H1 (cell line): Measurements from ENCODE around the gene CCL25. TPM values are rescaled to one million over a fixed set of nuclear protein-coding genes. Genes with fewer than 3 reads are reported as not detected.

Source experiments
- CTCF ChIA-PET: fragments of 300-600 bp; sonication (Branson Sonifier 250); formaldehyde crosslinking; loops from one replicate; lab custom pipeline; 2021; ENCODE audit not compliant: partially characterized antibody; lab: Charles Lee
- POLR2A ChIA-PET: fragments of 300-600 bp; sonication (Branson Sonifier 250); formaldehyde crosslinking; loops from one replicate; lab custom pipeline; 2021; ENCODE audit warnings: inconsistent platforms; ENCODE audit not compliant: partially characterized antibody; lab: Charles Lee
- DNase-seq, 2 experiments: peaks; one replicate each; pipeline versions ENCODE4 v3.0.0 to v3.0.0-alpha.2; 2010 to 2022; ENCODE audit warnings: low spot score in 2 of 2, low read depth in 1 of 2, mixed read lengths in 1 of 2
- FAIRE-seq: peaks from 2 replicates; lab custom pipeline; 2011; peaks lifted over from hg19 to GRCh38; lab: Jason Lieb, UNC
- H2AFZ ChIP-seq: 2 replicates; pipeline ENCODE4 v1.8.1; 2012; ENCODE audit warnings: low read length, inconsistent platforms
- H2AK5ac ChIP-seq: 2 replicates; pipeline ENCODE4 v1.6.1; 2013; ENCODE audit warnings: low read depth, low read length
- H2BK120ac ChIP-seq: replicated peaks from 2 replicates; pipeline ENCODE3; 2013; ENCODE audit warnings: low read depth, low read length, inconsistent platforms
- H2BK12ac ChIP-seq: 2 replicates; pipeline ENCODE4 v1.6.1; 2013; ENCODE audit warnings: low read depth, low read length
- H2BK15ac ChIP-seq: 2 replicates; pipeline ENCODE4 v1.6.1; 2013; ENCODE audit warnings: low read length
- H2BK20ac ChIP-seq: 2 replicates; pipeline ENCODE4 v1.6.1; 2013; ENCODE audit warnings: low read length
- H2BK5ac ChIP-seq: 2 replicates; pipeline ENCODE4 v1.6.1; 2013; ENCODE audit warnings: low read depth, low read length
- H3K14ac ChIP-seq: 2 replicates; pipeline ENCODE4 v1.6.1; 2013; ENCODE audit warnings: inconsistent platforms; ENCODE audit not compliant: insufficient read length
- H3K18ac ChIP-seq: 2 replicates; pipeline ENCODE4 v1.6.1; 2013; ENCODE audit warnings: low read length; ENCODE audit errors: extremely low read depth
- H3K23ac ChIP-seq: 2 replicates; pipeline ENCODE4 v1.6.1; 2013; ENCODE audit warnings: inconsistent platforms; ENCODE audit not compliant: insufficient read length
- H3K23me2 ChIP-seq: 2 replicates; pipeline ENCODE4 v1.6.1; 2013; ENCODE audit warnings: low read depth, low read length
- H3K27ac ChIP-seq: 2 replicates; pipeline ENCODE4 v1.6.1; 2011; ENCODE audit warnings: low read depth, low read length, inconsistent platforms
- H3K27me3 ChIP-seq, 4 experiments: replicated peaks in 1 of 4; 1 replicate in 1 of 4; 2 replicates in 3 of 4; pipeline versions ENCODE4 v1.6.1 to v1.8.1; 2011 to 2013; ENCODE audit warnings: low read length in 3 of 4, mild to moderate bottlenecking in 3 of 4, inconsistent platforms in 2 of 4, mixed read lengths in 2 of 4, moderate library complexity in 1 of 4; ENCODE audit not compliant: control insufficient read depth in 3 of 4, insufficient read depth in 3 of 4; ENCODE audit errors: extremely low read depth in 1 of 4
- H3K36me3 ChIP-seq, 4 experiments: 2 replicates each; pipeline versions ENCODE4 v1.6.1 to v1.8.1; 2011 to 2013; ENCODE audit warnings: mild to moderate bottlenecking in 4 of 4, low read length in 3 of 4, moderate library complexity in 2 of 4, control low read depth in 1 of 4, inconsistent platforms in 1 of 4; ENCODE audit not compliant: insufficient read depth in 4 of 4, control insufficient read depth in 2 of 4
- H3K4ac ChIP-seq: replicated peaks from 2 replicates; pipeline ENCODE3; 2013; ENCODE audit warnings: low read length, low read depth, mixed read lengths, inconsistent platforms; ENCODE audit not compliant: insufficient read length
- H3K4me1 ChIP-seq, 4 experiments: replicated peaks in 1 of 4; 1 replicate in 1 of 4; 2 replicates in 3 of 4; pipeline versions ENCODE4 v1.6.1 to v1.8.1; 2011 to 2013; ENCODE audit warnings: low read length in 3 of 4, inconsistent platforms in 2 of 4, mixed read lengths in 1 of 4; ENCODE audit not compliant: insufficient read depth in 4 of 4, control insufficient read depth in 3 of 4
- H3K4me2 ChIP-seq, 2 experiments: 2 replicates each; pipeline versions ENCODE4 v1.6.1 to v1.8.1; 2011 to 2013; ENCODE audit warnings: low read depth in 2 of 2, low read length in 2 of 2, control low read depth in 1 of 2, inconsistent platforms in 1 of 2, mild to moderate bottlenecking in 1 of 2; ENCODE audit not compliant: insufficient read depth in 1 of 2
- H3K4me3 ChIP-seq, 4 experiments: fragments of 200-600, 300-600 bp in 1 of 4; sonication (generic), shearing (Covaris generic), sonication (Bioruptor Twin) in 1 of 4; 2 replicates each; pipeline versions ENCODE4 v1.5.1 to v1.8.1; 2011 to 2016; ENCODE audit warnings: low read length in 4 of 4, low read depth in 3 of 4, control low read depth in 2 of 4, inconsistent platforms in 2 of 4, mild to moderate bottlenecking in 2 of 4, mixed read lengths in 1 of 4, moderate library complexity in 1 of 4; ENCODE audit not compliant: insufficient read depth in 2 of 4; ENCODE audit errors: extremely low read depth in 1 of 4
- H3K56ac ChIP-seq: replicated peaks from 2 replicates; pipeline ENCODE3; 2013; ENCODE audit warnings: low read depth, mild to moderate bottlenecking, mixed read lengths, low read length, inconsistent platforms; ENCODE audit not compliant: insufficient read length
- H3K79me1 ChIP-seq: 2 replicates; pipeline ENCODE4 v1.6.1; 2013; ENCODE audit warnings: low read depth, low read length, control low read depth
- H3K79me2 ChIP-seq, 2 experiments: 2 replicates each; pipeline versions ENCODE4 v1.6.1 to v1.8.1; 2012 to 2013; ENCODE audit warnings: low read length in 2 of 2, mild to moderate bottlenecking in 2 of 2, inconsistent platforms in 1 of 2; ENCODE audit not compliant: insufficient read depth in 2 of 2, control insufficient read depth in 1 of 2
- H3K9ac ChIP-seq, 4 experiments: replicated peaks in 1 of 4; 1 replicate in 1 of 4; 2 replicates in 3 of 4; pipeline versions ENCODE4 v1.6.1 to v1.8.1; 2011 to 2013; ENCODE audit warnings: low read depth in 3 of 4, low read length in 3 of 4, control low read depth in 2 of 4, mild to moderate bottlenecking in 2 of 4, moderate library complexity in 2 of 4, inconsistent platforms in 1 of 4; ENCODE audit errors: extremely low read depth in 1 of 4
- H3K9me3 ChIP-seq, 2 experiments: 2 replicates each; pipeline versions ENCODE4 v1.6.1 to v1.8.1; 2012 to 2013; ENCODE audit warnings: mild to moderate bottlenecking in 2 of 2, moderate library complexity in 2 of 2, control low read depth in 1 of 2, inconsistent platforms in 1 of 2, low read depth in 1 of 2, low read length in 1 of 2, mixed read lengths in 1 of 2; ENCODE audit not compliant: insufficient read depth in 2 of 2
- H4K20me1 ChIP-seq, 2 experiments: replicated peaks in 1 of 2; 2 replicates each; pipeline versions ENCODE3 to v1.8.1; 2011 to 2013; ENCODE audit warnings: inconsistent platforms in 2 of 2, low read length in 2 of 2, mild to moderate bottlenecking in 1 of 2; ENCODE audit not compliant: insufficient read depth in 2 of 2, control insufficient read depth in 1 of 2
- H4K5ac ChIP-seq: 2 replicates; pipeline ENCODE4 v1.6.1; 2013; ENCODE audit warnings: low read length, low read depth, mixed read lengths, inconsistent platforms; ENCODE audit not compliant: insufficient read length
- H4K8ac ChIP-seq: 2 replicates; pipeline ENCODE4 v1.8.0; 2013; ENCODE audit warnings: mild to moderate bottlenecking, moderate library complexity, low read length, inconsistent platforms; ENCODE audit not compliant: insufficient read depth; ENCODE audit errors: extremely low read depth
- H4K91ac ChIP-seq: replicated peaks from 2 replicates; pipeline ENCODE3; 2013; ENCODE audit warnings: low read length, mixed read lengths, inconsistent platforms; ENCODE audit not compliant: insufficient read length
- ATF3 ChIP-seq: IDR thresholded peaks from 2 replicates; pipeline ENCODE4 v1.6.1; 2011; ENCODE audit warnings: low read depth, mild to moderate bottlenecking, low read length; ENCODE audit not compliant: insufficient read depth
- CBX8 ChIP-seq: fragments of 300-800, 300-1000 bp; sonication (generic); IDR thresholded peaks from 2 replicates; pipeline ENCODE4 v1.7.1; 2016; ENCODE audit warnings: low read depth, low read length, borderline replicate concordance
- E2F6 ChIP-seq: IDR thresholded peaks from 2 replicates; pipeline ENCODE4 v1.6.1; 2012; ENCODE audit warnings: inconsistent platforms
- EP300 ChIP-seq, 2 experiments: IDR thresholded peaks; 1 replicate in 1 of 2; 2 replicates in 1 of 2; pipeline ENCODE4 v1.6.1; 2011 to 2012; ENCODE audit warnings: low read depth in 2 of 2, low read length in 2 of 2, mild to moderate bottlenecking in 2 of 2, borderline replicate concordance in 1 of 2, inconsistent platforms in 1 of 2, moderate library complexity in 1 of 2
- KDM1A ChIP-seq: fragments of 200-600, 300-600 bp; sonication (generic); IDR thresholded peaks from 2 replicates; pipeline ENCODE4 v1.7.1; 2016; ENCODE audit warnings: mild to moderate bottlenecking, low read length, borderline replicate concordance
- KDM5A ChIP-seq: fragments of 200-600 bp; IDR thresholded peaks from 2 replicates; pipeline ENCODE4 v1.7.1; 2012; ENCODE audit warnings: mild to moderate bottlenecking, low read length, inconsistent platforms, mixed read lengths
- SAP30 ChIP-seq: fragments of 300-600 bp; sonication (generic); IDR thresholded peaks from 2 replicates; pipeline ENCODE4 v1.7.1; 2012; ENCODE audit warnings: low read length, moderate library complexity, mild to moderate bottlenecking, inconsistent platforms; ENCODE audit not compliant: insufficient read depth, insufficient replicate concordance
- SP1 ChIP-seq: IDR thresholded peaks from 2 replicates; pipeline ENCODE4 v1.6.1; 2011; ENCODE audit warnings: low read depth, low read length
- SP2 ChIP-seq: IDR thresholded peaks from 2 replicates; pipeline ENCODE4 v1.6.1; 2012; ENCODE audit warnings: mild to moderate bottlenecking, low read length, inconsistent platforms
- SUZ12 ChIP-seq: fragments of 200-600 bp; sonication (generic); IDR thresholded peaks from 2 replicates; pipeline ENCODE4 v1.6.1; 2012; ENCODE audit warnings: mild to moderate bottlenecking, inconsistent platforms, low read length, moderate library complexity, mixed read lengths
- TBP ChIP-seq: IDR thresholded peaks from 2 replicates; pipeline ENCODE4 v1.6.1; 2011; ENCODE audit warnings: low read depth, low read length, improper control_type of control experiment
- WGBS, 2 experiments: shearing (Covaris generic) in 1 of 2; methylation state at CpG; one replicate each; pipeline versions ENCODE4 v1.1.6 to v1.1.7; 2013 to 2015; ENCODE audit warnings: low lambda C conversion rate in 2 of 2, mixed read lengths in 2 of 2, inconsistent platforms in 1 of 2, low coverage in 1 of 2, missing lambda C conversion rate in 1 of 2; ENCODE audit not compliant: insufficient replicate concordance in 2 of 2, insufficient coverage in 1 of 2, insufficient read length in 1 of 2; ENCODE audit errors: extremely low coverage in 1 of 2, missing lambda C conversion rate in 1 of 2; 5-methylcytosine and 5-hydroxymethylcytosine counted together
- polyA plus RNA-seq, 7 experiments: library from polyadenylated mRNA; depleted of rRNA in 3 of 7; stranded (reverse) in 5 of 7; unstranded in 2 of 7; fragments of >200 nt in 5 of 7; fragments of 200-250 nt in 2 of 7; gene quantifications; 1 replicate in 5 of 7; 2 replicates in 1 of 7; 4 replicates in 1 of 7; pipeline versions ENCODE4 v1.2.1 to v1.2.3, GENCODE V29; 2011 to 2013; ENCODE audit warnings: missing spikeins in 2 of 7, mixed read lengths in 2 of 7
- total RNA-seq: library from RNA; stranded (reverse); fragmentation: NEBNext Ultra II Directional; extraction: Animal tissue kit (Norgen Biotek cat#: 25700); gene quantifications from 2 replicates; pipeline ENCODE4 v1.2.1, GENCODE V29; 2021

Gene CCL25
- total and polyA plus RNA-seq, 2 of the 8 experiments (the other 6 are each of a cell fraction or from before 2014, with no cell fraction given): 0.59 TPM; not detected in 1

- H3K9ac ChIP-seq: no peak overlapping the region
- H4K5ac ChIP-seq: no peak overlapping the region
- 82% methylated on average over 18 of the region's 20 CpGs; no CpG with 5 or more reads in 1 of the 2 experiments for WGBS, 2 experiments
- peaks cover 13 to 15% of the 10 kb centered on the region in 2 experiments for H3K9me3 ChIP-seq
- POLR2A ChIA-PET: interaction anchor here (0.9 to 2.1 kb wide), 5 partner anchors 9 to 123 kb away, joined by 3 to 14 read pairs (median 4); partner anchors contain the start of gene TIMM44
- H3K27ac ChIP-seq: no peak overlapping the region
- no peak overlapping the region for H2BK15ac ChIP-seq
- H3K4me1 ChIP-seq: no peaks in the 10 kb centered on the region
- H4K91ac ChIP-seq: no peak overlapping the region
- H4K20me1 ChIP-seq: no peaks in the 10 kb centered on the region
- H2AK5ac ChIP-seq: no peak overlapping the region
- H3K56ac ChIP-seq: no peak overlapping the region
- H3K79me1 ChIP-seq: no peaks in the 10 kb centered on the region
- CTCF ChIA-PET: interaction anchor here (0.8 to 1.7 kb wide), 5 partner anchors 24 to 122 kb away, joined by 3 to 7 read pairs (median 4); no protein-coding TSS in a partner anchor
- no peak overlapping the region for H3K14ac ChIP-seq
- no peak overlapping the region for H3K18ac ChIP-seq
- no peak overlapping the region for H2BK120ac ChIP-seq
- no peak overlapping the region for H2BK12ac ChIP-seq
- H3K4me2 ChIP-seq: no peak overlapping the region
- H2AFZ ChIP-seq: no peak overlapping the region
- no peak overlapping the region for H3K4ac ChIP-seq
- H4K8ac ChIP-seq: peak overlapping the region; percentile 68; the same call in 1 of the 2 replicates
- no peaks in the 10 kb centered on the region for H3K27me3 ChIP-seq
- H2BK5ac ChIP-seq: no peak overlapping the region
- H3K4me3 ChIP-seq: no peak overlapping the region
- no peaks in the 10 kb centered on the region for H3K23me2 ChIP-seq
- peaks cover 0 to 3% (median 0%) of the 10 kb centered on the region in 4 experiments; a peak in 3 of 8 replicates for H3K36me3 ChIP-seq
- no peaks in the 10 kb centered on the region for H3K79me2 ChIP-seq
- H2BK20ac ChIP-seq: no peak overlapping the region
- DNase-seq: no peak
- H3K23ac ChIP-seq: no peak overlapping the region
- FAIRE-seq: no peak
- TF ChIP-seq SP2 (no peak), CBX8 (no peak), KDM1A (no peak), SUZ12 (no peak), KDM5A (no peak), ATF3 (no peak), E2F6 (no peak), TBP (no peak), EP300 (IDR thresholded peaks at IDR 0.05; ENCODE audit: borderline replicate concordance in 1 of 2, low read depth in 2 of 2, low read length in 2 of 2) (no peak), SAP30 (no peak), SP1 (no peak)
These were observed 13.3 kb downstream of the CCL25 start for GRCh38 chr19:8065875-8066261.
